ENCODE measurements around the gene ATP5F1C. TPM values are rescaled to one million over a fixed set of nuclear protein-coding genes. Genes with fewer than 3 reads are reported as not detected.

The ATP5F1C gene
- total RNA-seq, 1 experiment from 2014 or later: 189 TPM

- in situ Hi-C loops (cut with HindIII; ENCODE audit: low pct_unique_long_range_greater_than_20kb, low sequenced_read_pairs): no loop called here
These were observed 16.2 kb downstream of the ATP5F1C start for GRCh38 chr10:7804216-7804615.

GRCh38 chr10:7804741-7805140 is 16.8 kb downstream of the ATP5F1C start:
- no peak for TF ChIP-seq CTCF (IDR thresholded peaks at IDR 0.05)
- no peak for TF ChIP-seq REST (IDR thresholded peaks at IDR 0.05; ENCODE audit: insufficient read depth in 1 of 2, low read depth in 2 of 2, low read length in 1 of 2)
- no peak for TF ChIP-seq TCF7L2 (IDR thresholded peaks at IDR 0.05; ENCODE audit: low read depth, low read length)
- no peak for TF ChIP-seq POLR2AphosphoS5 (IDR thresholded peaks at IDR 0.05; ENCODE audit: low read depth, low read length)
- TF ChIP-seq SIN3A (IDR thresholded peaks at IDR 0.05; ENCODE audit: borderline replicate concordance, insufficient read depth, low read depth, low read length): no peak
- POLR2A ChIA-PET: no interaction called here
- Histone ChIP-seq H3K27me3 (ENCODE audit: control insufficient read depth, insufficient read depth, low read length) (no peaks in the 10 kb centered on the region), H3K9me3 (ENCODE audit: control insufficient read depth, insufficient read depth, low read depth, low read length) (no peaks in the 10 kb centered on the region), H3K4me3 (ENCODE audit: low read depth in 2 of 2, low read length in 2 of 2) (no peak overlapping the region), H3K36me3 (ENCODE audit: control insufficient read depth, insufficient read depth, low read length) (peaks cover 32% of the 10 kb centered on the region), H3K4me1 (ENCODE audit: control insufficient read depth, insufficient read depth, low read length) (no peaks in the 10 kb centered on the region), H3K27ac (ENCODE audit: low read length) (no peak overlapping the region)
- in situ Hi-C loops (cut with HindIII; ENCODE audit: low pct_unique_long_range_greater_than_20kb, low sequenced_read_pairs): no loop called here
- intact Hi-C loops (cut with micrococcal nuclease; ENCODE audit: unreplicated experiment): no loop called here
- ATAC-seq (no peak), DNase-seq (ENCODE audit: low read depth, low spot score) (no peak)
- no TSS peak for BruUV-seq (replicated peaks)
- CTCF ChIA-PET: no interaction called here

More at GRCh38 chr10:7804216-7804615, 16.2 kb downstream of the ATP5F1C start:
- Histone ChIP-seq H3K4me3 (ENCODE audit: low read depth in 2 of 2, low read length in 2 of 2) (no peak overlapping the region), H3K27me3 (ENCODE audit: control insufficient read depth, insufficient read depth, low read length) (no peaks in the 10 kb centered on the region), H3K4me1 (ENCODE audit: control insufficient read depth, insufficient read depth, low read length) (no peaks in the 10 kb centered on the region), H3K27ac (ENCODE audit: low read length) (no peak overlapping the region), H3K9me3 (ENCODE audit: control insufficient read depth, insufficient read depth, low read depth, low read length) (no peaks in the 10 kb centered on the region), H3K36me3 (ENCODE audit: control insufficient read depth, insufficient read depth, low read length) (peaks cover 33% of the 10 kb centered on the region)
- POLR2A ChIA-PET: no interaction called here
- BruUV-seq (replicated peaks): no TSS peak
- ATAC-seq (no peak), DNase-seq (ENCODE audit: low read depth, low spot score) (no peak)
- TF ChIP-seq REST (IDR thresholded peaks at IDR 0.05; ENCODE audit: insufficient read depth in 1 of 2, low read depth in 2 of 2, low read length in 1 of 2): no peak
- TF ChIP-seq SIN3A (IDR thresholded peaks at IDR 0.05; ENCODE audit: borderline replicate concordance, insufficient read depth, low read depth, low read length): no peak
- no peak for TF ChIP-seq TCF7L2 (IDR thresholded peaks at IDR 0.05; ENCODE audit: low read depth, low read length)
- no peak for TF ChIP-seq POLR2AphosphoS5 (IDR thresholded peaks at IDR 0.05; ENCODE audit: low read depth, low read length)
- TF ChIP-seq CTCF (IDR thresholded peaks at IDR 0.05): no peak
- CTCF ChIA-PET: no interaction called here
- intact Hi-C loops (cut with micrococcal nuclease; ENCODE audit: unreplicated experiment): no loop called here
